HG03135 (cell line): ENCODE data around the gene ZNF618.
"Not testable (repeated sequence)": the region's sequence is repeated elsewhere in the genome, so short reads cannot be mapped to it uniquely, and the experiment has no call there.

Experiments used
- ATAC-seq: cut with Tn5 transposase; IDR thresholded peaks from one replicate; pipeline ENCODE4 v1.9.1; 2021; ENCODE audit warnings: mild to moderate bottlenecking, moderate library complexity; ENCODE audit not compliant: unreplicated experiment

Gene ZNF618

GRCh38 chr9:114034196-114034595 is 158.1 kb downstream of the ZNF618 start:
- no peak for ATAC-seq

GRCh38 chr9:114034661-114035062 is 158.6 kb downstream of the ZNF618 start:
- no peak for ATAC-seq

GRCh38 chr9:114035221-114035844 is 159.2 kb downstream of the ZNF618 start:
- ATAC-seq, result no peak

GRCh38 chr9:114035845-114036801 is 160.0 kb downstream of the ZNF618 start:
- ATAC-seq, result no peak

- no peak for ATAC-seq
These were observed 161.1 kb downstream of the ZNF618 start for GRCh38 chr9:114037249-114037648.

GRCh38 chr9:114037961-114038723 is 162.0 kb downstream of the ZNF618 start:
- no peak for ATAC-seq

- ATAC-seq, result no peak
These were observed 162.7 kb downstream of the ZNF618 start for GRCh38 chr9:114038724-114039313.

GRCh38 chr9:114039484-114039883 is 163.4 kb downstream of the ZNF618 start:
- no peak for ATAC-seq

GRCh38 chr9:114043660-114044059 is 167.6 kb downstream of the ZNF618 start:
- ATAC-seq, result not testable (repeated sequence)

GRCh38 chr9:114046237-114046755 is 170.2 kb downstream of the ZNF618 start:
- ATAC-seq, result no peak

GRCh38 chr9:114046875-114047274 is 170.8 kb downstream of the ZNF618 start:
- no peak for ATAC-seq

- no peak for ATAC-seq
These were observed 171.6 kb downstream of the ZNF618 start for GRCh38 chr9:114047717-114048116.

GRCh38 chr9:114048533-114049415 is 172.7 kb downstream of the ZNF618 start:
- no peak for ATAC-seq

- no peak for ATAC-seq
These were observed 173.5 kb downstream of the ZNF618 start for GRCh38 chr9:114049441-114050225.

GRCh38 chr9:114050226-114050568 is 174.1 kb downstream of the ZNF618 start:
- no peak for ATAC-seq

GRCh38 chr9:114050646-114051045 is 174.5 kb downstream of the ZNF618 start:
- ATAC-seq, result no peak

GRCh38 chr9:114051281-114051680 is 175.2 kb downstream of the ZNF618 start:
- no peak for ATAC-seq

- ATAC-seq, result no peak
These were observed 175.6 kb downstream of the ZNF618 start for GRCh38 chr9:114051706-114052105.
